Mesenchymal stem cell (in vitro differentiated cells and primary cell): ENCODE results near the gene NKD2.
"Not testable (repeated sequence)": the region's sequence is repeated elsewhere in the genome, so short reads cannot be mapped to it uniquely, and the experiment has no call there.

ENCODE experiments used
- DNase-seq: peaks from one replicate; pipeline ENCODE4 v3.0.0-alpha.2; 2013
- H2AFZ ChIP-seq: one replicate; pipeline ENCODE4 v1.6.1; 2013; ENCODE audit warnings: low read depth, mild to moderate bottlenecking, control low read depth, inconsistent platforms, low read length, moderate library complexity
- H2AK5ac ChIP-seq: 2 replicates; pipeline ENCODE4 v1.6.1; 2013; ENCODE audit warnings: low read length, moderate library complexity, mild to moderate bottlenecking, inconsistent platforms; ENCODE audit not compliant: severe bottlenecking
- H2BK120ac ChIP-seq: one replicate; pipeline ENCODE4 v1.6.1; 2013; ENCODE audit warnings: low read depth, mild to moderate bottlenecking, inconsistent platforms, low read length, moderate library complexity
- H2BK12ac ChIP-seq, 2 experiments: one replicate each; pipeline ENCODE4 v1.6.1; 2013; ENCODE audit warnings: inconsistent platforms in 2 of 2, low read length in 2 of 2, mild to moderate bottlenecking in 2 of 2, moderate library complexity in 2 of 2, control low read depth in 1 of 2
- H2BK15ac ChIP-seq: one replicate; pipeline ENCODE4 v1.6.1; 2013; ENCODE audit warnings: mild to moderate bottlenecking, low read depth, inconsistent platforms; ENCODE audit not compliant: poor library complexity, severe bottlenecking
- H2BK5ac ChIP-seq: 2 replicates; pipeline ENCODE4 v1.6.1; 2013; ENCODE audit warnings: low read depth, mild to moderate bottlenecking, low read length, control low read depth, inconsistent platforms; ENCODE audit not compliant: poor library complexity, severe bottlenecking
- H3K14ac ChIP-seq, 2 experiments: one replicate each; pipeline ENCODE4 v1.6.1; 2013; ENCODE audit warnings: inconsistent platforms in 2 of 2, low read length in 2 of 2, control low read depth in 1 of 2, mild to moderate bottlenecking in 1 of 2, moderate library complexity in 1 of 2
- H3K18ac ChIP-seq, 2 experiments: one replicate each; pipeline ENCODE4 v1.6.1; 2013; ENCODE audit warnings: inconsistent platforms in 2 of 2, low read length in 2 of 2, control low read depth in 1 of 2, low read depth in 1 of 2, mild to moderate bottlenecking in 1 of 2
- H3K23ac ChIP-seq, 2 experiments: one replicate each; pipeline ENCODE4 v1.6.1; 2013; ENCODE audit warnings: inconsistent platforms in 2 of 2, low read length in 2 of 2, mild to moderate bottlenecking in 2 of 2, moderate library complexity in 2 of 2, control low read depth in 1 of 2
- H3K27ac ChIP-seq: 2 replicates; pipeline ENCODE4 v1.5.1; 2013; ENCODE audit warnings: mild to moderate bottlenecking, moderate library complexity, low read length, control low read depth, inconsistent platforms; ENCODE audit not compliant: poor library complexity, severe bottlenecking
- H3K27me3 ChIP-seq, 2 experiments: 2 replicates each; pipeline versions ENCODE4 v1.6.1 to v1.7.0; 2013; ENCODE audit warnings: low read length in 2 of 2, mild to moderate bottlenecking in 2 of 2, moderate library complexity in 2 of 2, control low read depth in 1 of 2, inconsistent platforms in 1 of 2; ENCODE audit not compliant: control insufficient read depth in 1 of 2, insufficient read depth in 1 of 2
- H3K36me3 ChIP-seq, 2 experiments: 2 replicates each; pipeline versions ENCODE4 v1.6.1 to v1.7.0; 2013; ENCODE audit warnings: low read length in 2 of 2, control low read depth in 1 of 2, inconsistent platforms in 1 of 2, low read depth in 1 of 2, mild to moderate bottlenecking in 1 of 2; ENCODE audit not compliant: insufficient read depth in 2 of 2, control insufficient read depth in 1 of 2
- H3K4ac ChIP-seq, 2 experiments: one replicate each; pipeline ENCODE4 v1.6.1; 2013; ENCODE audit warnings: inconsistent platforms in 2 of 2, low read length in 2 of 2, mild to moderate bottlenecking in 2 of 2, moderate library complexity in 2 of 2, control low read depth in 1 of 2, low read depth in 1 of 2
- H3K4me1 ChIP-seq: 2 replicates; pipeline ENCODE4 v1.6.1; 2013; ENCODE audit warnings: low read depth, low read length, control low read depth; ENCODE audit not compliant: control insufficient read depth, insufficient read depth
- H3K4me2 ChIP-seq: 2 replicates; pipeline ENCODE4 v1.6.1; 2013; ENCODE audit warnings: low read length, mild to moderate bottlenecking, inconsistent platforms; ENCODE audit not compliant: poor library complexity, severe bottlenecking
- H3K4me3 ChIP-seq, 2 experiments: 2 replicates each; pipeline versions ENCODE4 v1.5.1 to v1.7.0; 2013; ENCODE audit warnings: low read length in 2 of 2, mild to moderate bottlenecking in 2 of 2, control low read depth in 1 of 2, low read depth in 1 of 2; ENCODE audit not compliant: insufficient read depth in 1 of 2
- H3K79me1 ChIP-seq: replicated peaks from 2 replicates; pipeline ENCODE4 v1.6.1; 2013; ENCODE audit warnings: mild to moderate bottlenecking, control low read depth, low read length, inconsistent platforms; ENCODE audit not compliant: poor library complexity, severe bottlenecking
- H3K9ac ChIP-seq: 2 replicates; pipeline ENCODE4 v1.7.0; 2013; ENCODE audit warnings: mild to moderate bottlenecking, low read length, moderate library complexity
- H3K9me3 ChIP-seq: 2 replicates; pipeline ENCODE4 v1.7.0; 2013; ENCODE audit warnings: mild to moderate bottlenecking, low read length; ENCODE audit not compliant: control insufficient read depth
- H4K8ac ChIP-seq: one replicate; pipeline ENCODE4 v1.6.1; 2013; ENCODE audit warnings: inconsistent platforms, mild to moderate bottlenecking, low read length, moderate library complexity
- H4K91ac ChIP-seq: one replicate; pipeline ENCODE4 v1.6.1; 2013; ENCODE audit warnings: mild to moderate bottlenecking, low read length, inconsistent platforms
- WGBS: methylation state at CpG from one replicate; pipeline ENCODE4 v1.1.7; 2013; ENCODE audit warnings: mixed read lengths; 5-methylcytosine and 5-hydroxymethylcytosine counted together

Gene NKD2

GRCh38 chr5:1061292-1061691, 52.7 kb downstream of the NKD2 start:
- H3K79me1 ChIP-seq, H3K27ac ChIP-seq, H3K9me3 ChIP-seq, H2AK5ac ChIP-seq, H3K18ac ChIP-seq, H3K27me3 ChIP-seq, H2BK12ac ChIP-seq, H2BK5ac ChIP-seq, H3K4me2 ChIP-seq, H3K4me3 ChIP-seq, H3K14ac ChIP-seq, H3K9ac ChIP-seq, H4K91ac ChIP-seq, H2AFZ ChIP-seq, H3K4ac ChIP-seq, H2BK15ac ChIP-seq, DNase-seq, H2BK120ac ChIP-seq, H3K4me1 ChIP-seq, H3K23ac ChIP-seq, H4K8ac ChIP-seq: not testable (repeated sequence)
- WGBS = 95% methylated on average over 16 of the region's 43 CpGs
- peaks cover 3 to 20% of the 10 kb centered on the region in 2 experiments for H3K36me3 ChIP-seq

- no peak overlapping the region for H3K9ac ChIP-seq
- H3K27me3 ChIP-seq = no peaks in the 10 kb centered on the region
- H3K79me1 ChIP-seq = no peaks in the 10 kb centered on the region
- DNase-seq = no peak
- no peak overlapping the region for H2BK12ac ChIP-seq
- H3K4me2 ChIP-seq = no peak overlapping the region
- no peak overlapping the region for H2AFZ ChIP-seq
- WGBS = 91% methylated on average over 9 of the region's 10 CpGs
- H4K8ac ChIP-seq = no peak overlapping the region
- peaks cover 3 to 20% of the 10 kb centered on the region in 2 experiments for H3K36me3 ChIP-seq
- no peaks in the 10 kb centered on the region for H3K4me1 ChIP-seq
- H3K27ac ChIP-seq = no peak overlapping the region
- no peak overlapping the region for H3K4ac ChIP-seq
- no peak overlapping the region for H4K91ac ChIP-seq
- no peak overlapping the region for H3K14ac ChIP-seq
- H2BK5ac ChIP-seq = no peak overlapping the region
- no peak overlapping the region for H3K23ac ChIP-seq
- no peak overlapping the region for H3K18ac ChIP-seq
- H3K9me3 ChIP-seq = no peaks in the 10 kb centered on the region
- H2BK15ac ChIP-seq = no peak overlapping the region
- H2BK120ac ChIP-seq = no peak overlapping the region
- H2AK5ac ChIP-seq = no peak overlapping the region
- no peak overlapping the region for H3K4me3 ChIP-seq
Observed at GRCh38 chr5:1061916-1062315, 53.3 kb downstream of the NKD2 start.

DNA sequence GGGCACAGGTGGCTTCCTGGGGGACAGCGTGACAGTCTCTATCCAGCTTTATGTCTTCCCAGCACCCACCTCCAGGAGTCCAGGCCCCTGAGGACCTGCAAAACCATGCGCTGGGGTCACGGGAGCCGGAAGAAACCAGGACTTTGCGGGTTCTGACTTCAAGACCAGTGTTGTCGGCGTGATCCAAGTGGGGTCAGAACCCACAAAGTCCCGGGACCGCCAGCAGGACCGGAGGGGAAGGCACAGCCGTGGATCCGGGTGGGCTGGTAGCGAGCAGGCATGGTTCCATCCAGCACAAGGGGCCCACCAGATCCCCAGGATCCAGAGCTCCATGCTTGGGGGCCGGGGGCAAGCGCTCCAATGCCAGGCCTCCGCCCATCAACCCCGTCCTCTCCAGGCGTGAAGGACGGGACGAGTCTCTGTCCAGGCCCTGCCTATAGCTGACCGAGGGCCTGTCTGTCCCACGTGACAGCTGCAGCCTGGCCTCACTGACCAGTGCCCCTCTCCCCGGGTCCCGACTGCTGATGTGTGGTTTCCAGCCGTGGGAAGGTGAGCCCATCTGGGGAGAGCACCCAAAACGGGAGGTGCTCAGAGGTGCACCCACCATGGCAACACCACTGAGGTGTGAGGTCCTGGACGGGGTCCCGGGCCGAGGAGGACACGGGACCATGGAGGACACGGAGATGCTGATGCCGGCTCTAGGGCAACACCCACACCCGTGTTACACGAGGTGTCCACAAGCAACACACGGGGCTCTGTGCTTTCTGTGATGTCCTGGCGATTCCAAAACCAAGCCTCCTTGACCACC, 54.4 kb downstream of the NKD2 start:
- H3K18ac ChIP-seq = no peak overlapping the region
- DNase-seq = no peak
- no peak overlapping the region for H4K8ac ChIP-seq
- H2AFZ ChIP-seq = no peak overlapping the region
- no peak overlapping the region for H3K14ac ChIP-seq
- H3K36me3 ChIP-seq = peaks cover 3 to 16% of the 10 kb centered on the region in 2 experiments
- no peaks in the 10 kb centered on the region for H3K9me3 ChIP-seq
- H2AK5ac ChIP-seq = no peak overlapping the region
- H2BK15ac ChIP-seq = no peak overlapping the region
- no peaks in the 10 kb centered on the region for H3K4me1 ChIP-seq
- H3K27ac ChIP-seq = no peak overlapping the region
- no peak overlapping the region for H3K23ac ChIP-seq
- no peak overlapping the region for H2BK5ac ChIP-seq
- H2BK120ac ChIP-seq = no peak overlapping the region
- H3K9ac ChIP-seq = no peak overlapping the region
- no peak overlapping the region for H3K4ac ChIP-seq
- 97% methylated on average over 36 of the region's 36 CpGs for WGBS
- H2BK12ac ChIP-seq = no peak overlapping the region
- no peaks in the 10 kb centered on the region for H3K79me1 ChIP-seq
- H3K27me3 ChIP-seq = no peaks in the 10 kb centered on the region
- H3K4me3 ChIP-seq = no peak overlapping the region
- no peak overlapping the region for H3K4me2 ChIP-seq
- no peak overlapping the region for H4K91ac ChIP-seq

GRCh38 chr5:1063661-1064382, 55.2 kb downstream of the NKD2 start:
- no peak overlapping the region for H3K4ac ChIP-seq
- peaks cover 3 to 13% of the 10 kb centered on the region in 2 experiments for H3K36me3 ChIP-seq
- H3K9me3 ChIP-seq = no peaks in the 10 kb centered on the region
- no peak overlapping the region for H2BK5ac ChIP-seq
- H3K79me1 ChIP-seq = no peaks in the 10 kb centered on the region
- no peaks in the 10 kb centered on the region for H3K27me3 ChIP-seq
- H2AK5ac ChIP-seq = no peak overlapping the region
- H3K18ac ChIP-seq = no peak overlapping the region
- no peak overlapping the region for H3K9ac ChIP-seq
- no peak overlapping the region for H3K4me2 ChIP-seq
- peak overlapping the region in 1 of 2 experiments; percentile 10 for H3K4me3 ChIP-seq
- H4K91ac ChIP-seq = no peak overlapping the region
- H3K4me1 ChIP-seq = no peaks in the 10 kb centered on the region
- no peak for DNase-seq
- no peak overlapping the region for H4K8ac ChIP-seq
- no peak overlapping the region for H3K14ac ChIP-seq
- no peak overlapping the region for H2AFZ ChIP-seq
- H2BK12ac ChIP-seq = no peak overlapping the region
- H2BK15ac ChIP-seq = no peak overlapping the region
- no peak overlapping the region for H3K23ac ChIP-seq
- no peak overlapping the region for H3K27ac ChIP-seq
- WGBS = 96% methylated on average over 49 of the region's 56 CpGs
- H2BK120ac ChIP-seq = no peak overlapping the region
